Endothelial cell (in vitro differentiated cells): ENCODE measurements around the gene KLF15. TPM values are rescaled to one million over a fixed set of nuclear protein-coding genes. Genes with fewer than 3 reads are reported as not detected.
A peak's percentile ranks its signal among the peaks of the same experiment; 100 is the strongest.

Experiments
- DNase-seq: peaks from one replicate; pipeline ENCODE4 v3.0.0; 2021; ENCODE audit warnings: low spot score
- H3K27ac Mint-ChIP-seq: one replicate; pipeline ENCODE4 v1.8.0; 2021; ENCODE audit warnings: mixed read lengths, inconsistent platforms; ENCODE audit not compliant: unreplicated experiment
- H3K27me3 Mint-ChIP-seq: one replicate; pipeline ENCODE4 v1.8.0; 2021; ENCODE audit warnings: mild to moderate bottlenecking, moderate library complexity, mixed read lengths, inconsistent platforms; ENCODE audit not compliant: unreplicated experiment
- H3K36me3 Mint-ChIP-seq: one replicate; pipeline ENCODE4 v1.8.0; 2021; ENCODE audit warnings: mild to moderate bottlenecking, low read depth, mixed read lengths, inconsistent platforms; ENCODE audit not compliant: unreplicated experiment
- H3K4me1 Mint-ChIP-seq: one replicate; pipeline ENCODE4 v1.8.0; 2021; ENCODE audit warnings: mild to moderate bottlenecking, mixed read lengths, inconsistent platforms; ENCODE audit not compliant: unreplicated experiment
- H3K4me3 Mint-ChIP-seq: one replicate; pipeline ENCODE4 v1.8.0; 2021; ENCODE audit warnings: mild to moderate bottlenecking, mixed read lengths, inconsistent platforms; ENCODE audit not compliant: unreplicated experiment
- H3K9me3 Mint-ChIP-seq: one replicate; pipeline ENCODE4 v1.8.0; 2021; ENCODE audit warnings: mixed read lengths, inconsistent platforms; ENCODE audit not compliant: unreplicated experiment
- CTCF ChIP-seq: fragments of 200-600 bp; sonication (generic); IDR thresholded peaks from one replicate; pipeline ENCODE4 v1.5.0; 2021; ENCODE audit warnings: antibody characterized with exemption; ENCODE audit not compliant: unreplicated experiment
- long read RNA-seq: library from polyadenylated mRNA; unstranded; transcript quantifications from one replicate; pipeline ENCODE4 v2.0.0, GENCODE V29; 2020; ENCODE audit not compliant: unreplicated experiment
- total RNA-seq: library from RNA; stranded (reverse); fragmentation: NEBNext Ultra II Directional; extraction: Animal tissue kit (Norgen Biotek cat#: 25700); gene quantifications from one replicate; pipeline ENCODE4 v1.2.1, GENCODE V29; 2021; ENCODE audit not compliant: unreplicated experiment

KLF15 gene
- 0.67 TPM for total RNA-seq
- long read RNA-seq, result 0 reads

DNA sequence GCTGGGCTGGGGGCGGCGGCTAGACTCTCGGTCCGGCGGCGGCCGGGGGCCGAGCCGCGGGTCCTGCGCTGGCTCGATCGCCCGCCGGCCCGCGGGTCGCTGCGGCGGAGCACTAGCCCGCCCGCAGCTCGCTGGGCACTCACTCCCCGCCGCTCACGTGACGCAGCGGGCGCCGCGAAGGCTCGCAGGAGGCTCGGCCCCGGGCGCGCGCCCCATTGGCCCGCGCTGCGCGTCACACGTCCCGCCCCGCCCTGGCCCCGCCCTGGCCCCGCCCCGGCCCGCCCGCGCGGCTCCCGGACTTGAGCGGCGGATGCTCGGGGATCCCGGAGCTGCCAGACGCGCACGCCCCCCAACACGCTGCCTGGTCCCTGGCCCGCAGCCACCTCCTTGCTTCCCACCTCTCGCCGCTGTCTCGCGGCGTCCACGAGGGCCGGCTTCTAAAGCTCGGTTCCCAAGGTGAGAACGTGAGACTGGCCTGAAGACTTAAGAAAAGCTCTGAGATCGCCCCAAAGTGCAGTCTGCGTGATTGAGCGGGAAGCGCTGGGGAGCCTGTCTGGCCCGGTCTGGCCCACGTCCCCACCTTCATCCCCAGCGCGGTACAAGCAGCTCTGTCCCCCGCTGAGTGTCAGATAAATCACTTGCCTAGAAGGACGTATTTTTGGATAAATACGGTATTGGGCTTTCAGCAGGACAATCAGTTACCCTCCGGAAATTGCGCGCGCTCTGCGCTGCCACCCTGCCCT lies at the start of gene KLF15:
Gene KLF15 (minus strand): TSS at position 114 of the 743 bp plus-strand sequence. CDS start 4,486 bp downstream, outside the sequence.
- peaks cover 11% of the 10 kb centered on the region for H3K27me3 Mint-ChIP-seq
- no peaks in the 10 kb centered on the region for H3K9me3 Mint-ChIP-seq
- no peaks in the 10 kb centered on the region for H3K36me3 Mint-ChIP-seq
- peak; percentile 83 for DNase-seq
- no peak within 1 kb of the TSS for H3K27ac Mint-ChIP-seq
- no peak for TF ChIP-seq CTCF
- peaks cover 11% of the 10 kb centered on the region for H3K4me1 Mint-ChIP-seq
- peak within 1 kb of the TSS; percentile 89 for H3K4me3 Mint-ChIP-seq

DNA sequence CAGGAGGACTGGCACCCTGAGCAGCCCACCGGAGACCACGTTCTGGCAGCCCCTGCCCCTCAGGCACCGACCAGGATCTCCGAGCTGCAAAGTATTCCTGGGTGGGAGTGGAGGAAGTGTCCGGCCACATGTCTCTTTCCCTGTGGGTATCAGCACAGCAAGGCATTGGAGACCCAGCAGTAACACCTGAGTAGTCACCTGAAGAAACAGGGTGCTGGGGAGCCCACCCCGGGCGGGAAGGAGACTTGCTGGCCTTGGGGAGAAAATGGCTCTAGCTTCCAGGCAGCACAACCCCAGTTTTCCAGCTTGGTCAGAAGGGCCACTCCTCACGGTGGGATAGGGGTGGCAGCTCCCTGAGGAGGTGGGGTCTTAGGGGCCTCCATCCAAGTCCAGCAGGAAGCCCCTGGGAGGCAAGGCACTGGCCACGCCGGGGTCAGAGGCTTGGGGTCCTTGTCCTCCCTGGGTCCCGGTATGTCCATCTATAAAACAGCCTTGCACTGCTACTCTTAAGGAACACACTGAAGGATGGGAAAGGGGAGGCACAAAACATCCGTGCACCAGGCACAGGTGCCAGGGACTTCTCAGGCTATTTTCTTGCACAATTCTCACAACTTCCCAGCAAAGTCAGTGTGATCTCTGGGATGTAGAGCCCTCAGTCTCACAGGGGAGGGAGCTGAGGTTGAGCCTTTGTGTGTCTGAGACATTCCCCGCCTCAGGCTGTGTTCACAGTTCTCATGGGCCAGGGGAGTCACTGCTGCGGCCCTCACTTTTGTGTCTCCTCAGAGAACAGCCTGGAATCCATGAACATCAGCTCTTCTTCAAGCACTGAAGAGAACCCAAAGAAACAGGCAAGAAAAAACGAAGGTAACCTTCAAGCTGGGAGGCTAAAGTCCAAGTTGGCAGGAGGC lies 49.4 kb upstream of the KLF15 start:
- DNase-seq, result no peak
- H3K36me3 Mint-ChIP-seq, result no peaks in the 10 kb centered on the region
- H3K27me3 Mint-ChIP-seq, result peaks cover 2% of the 10 kb centered on the region
- H3K9me3 Mint-ChIP-seq, result no peaks in the 10 kb centered on the region
- TF ChIP-seq CTCF, result no peak
- H3K4me1 Mint-ChIP-seq, result no peaks in the 10 kb centered on the region
- H3K4me3 Mint-ChIP-seq, result no peak overlapping the region
- no peak overlapping the region for H3K27ac Mint-ChIP-seq

DNA sequence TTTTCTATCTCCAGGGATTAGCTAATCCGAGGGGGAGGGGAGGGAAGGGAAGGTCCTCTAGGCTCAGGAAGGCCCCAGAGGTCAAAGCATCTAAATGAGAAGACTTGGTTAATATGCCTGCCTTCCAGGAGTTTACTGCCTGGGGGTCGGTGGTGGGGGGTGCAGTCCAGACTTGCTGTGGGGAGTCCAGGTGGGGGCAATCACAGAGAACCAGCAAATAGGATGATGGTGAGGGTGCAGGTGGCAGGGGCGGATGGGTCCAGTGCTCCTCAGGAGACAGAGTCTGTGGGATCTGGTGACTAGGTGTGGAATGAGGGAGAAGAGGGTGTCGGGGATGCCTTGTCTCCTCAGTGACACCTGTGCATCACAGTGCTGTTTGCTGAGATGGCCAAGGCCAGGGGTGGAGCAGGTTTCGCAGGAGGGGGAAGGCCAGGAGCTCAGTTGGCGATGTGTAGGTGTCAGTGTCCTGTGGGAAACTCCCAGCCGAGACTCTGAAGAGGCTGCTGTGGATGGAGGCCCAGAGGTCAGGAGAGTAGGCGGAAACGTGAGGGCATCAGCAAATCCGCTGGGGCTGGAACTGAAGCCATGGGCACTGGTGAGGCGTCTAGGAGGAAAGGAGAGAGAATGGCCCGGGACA lies 45.6 kb upstream of the KLF15 start:
- Mint-ChIP-seq H3K9me3 (no peaks in the 10 kb centered on the region), H3K27ac (no peak overlapping the region), H3K4me1 (no peaks in the 10 kb centered on the region)

DNA sequence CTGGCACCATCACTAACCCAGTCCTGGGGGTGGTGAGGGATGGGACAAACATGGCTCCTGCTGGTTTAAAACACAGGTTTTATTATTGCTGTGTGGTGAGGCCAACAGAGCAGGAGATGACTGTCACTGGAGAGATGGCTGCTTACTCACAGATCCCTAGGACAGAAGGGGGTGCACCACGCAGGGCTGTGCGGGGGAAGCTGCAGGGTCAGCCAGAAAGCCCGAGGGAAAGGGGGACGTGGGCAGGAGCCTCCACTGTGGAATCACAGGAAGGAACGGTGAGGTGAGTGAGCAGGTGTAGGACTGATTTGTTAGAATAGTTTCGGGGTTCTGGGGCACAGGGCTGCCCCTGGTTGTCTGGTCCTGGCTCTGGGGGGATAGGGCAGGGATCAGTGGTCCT lies 45.0 kb upstream of the KLF15 start:
- H3K4me3 Mint-ChIP-seq, result no peak overlapping the region
- H3K9me3 Mint-ChIP-seq, result no peaks in the 10 kb centered on the region
- no peaks in the 10 kb centered on the region for H3K4me1 Mint-ChIP-seq
- TF ChIP-seq CTCF, result no peak
- H3K27me3 Mint-ChIP-seq, result peaks cover 1% of the 10 kb centered on the region
- no peak overlapping the region for H3K27ac Mint-ChIP-seq
- no peak for DNase-seq
- no peaks in the 10 kb centered on the region for H3K36me3 Mint-ChIP-seq

More for the DNA sequence above, 45.6 kb upstream of the KLF15 start:
- peaks cover 1% of the 10 kb centered on the region for H3K27me3 Mint-ChIP-seq
- DNase-seq, result no peak
- TF ChIP-seq CTCF, result no peak
- H3K4me3 Mint-ChIP-seq, result no peak overlapping the region
- no peaks in the 10 kb centered on the region for H3K36me3 Mint-ChIP-seq
